Activated naive CD4-positive, alpha-beta T cell treated with anti-CD3 and anti-CD28 coated beads, Interleukin-2, amount 50 U/mL, for 16 hours (primary cell): Measurements from ENCODE around the gene SFXN1.
A peak's percentile ranks its signal among the peaks of the same experiment; 100 is the strongest.
"Not testable (repeated sequence)": the region's sequence is repeated elsewhere in the genome, so short reads cannot be mapped to it uniquely, and the experiment has no call there.

ENCODE experiments used
- DNase-seq: peaks from one replicate; pipeline ENCODE4 v3.0.0-alpha.2; 2020

Gene SFXN1

DNA sequence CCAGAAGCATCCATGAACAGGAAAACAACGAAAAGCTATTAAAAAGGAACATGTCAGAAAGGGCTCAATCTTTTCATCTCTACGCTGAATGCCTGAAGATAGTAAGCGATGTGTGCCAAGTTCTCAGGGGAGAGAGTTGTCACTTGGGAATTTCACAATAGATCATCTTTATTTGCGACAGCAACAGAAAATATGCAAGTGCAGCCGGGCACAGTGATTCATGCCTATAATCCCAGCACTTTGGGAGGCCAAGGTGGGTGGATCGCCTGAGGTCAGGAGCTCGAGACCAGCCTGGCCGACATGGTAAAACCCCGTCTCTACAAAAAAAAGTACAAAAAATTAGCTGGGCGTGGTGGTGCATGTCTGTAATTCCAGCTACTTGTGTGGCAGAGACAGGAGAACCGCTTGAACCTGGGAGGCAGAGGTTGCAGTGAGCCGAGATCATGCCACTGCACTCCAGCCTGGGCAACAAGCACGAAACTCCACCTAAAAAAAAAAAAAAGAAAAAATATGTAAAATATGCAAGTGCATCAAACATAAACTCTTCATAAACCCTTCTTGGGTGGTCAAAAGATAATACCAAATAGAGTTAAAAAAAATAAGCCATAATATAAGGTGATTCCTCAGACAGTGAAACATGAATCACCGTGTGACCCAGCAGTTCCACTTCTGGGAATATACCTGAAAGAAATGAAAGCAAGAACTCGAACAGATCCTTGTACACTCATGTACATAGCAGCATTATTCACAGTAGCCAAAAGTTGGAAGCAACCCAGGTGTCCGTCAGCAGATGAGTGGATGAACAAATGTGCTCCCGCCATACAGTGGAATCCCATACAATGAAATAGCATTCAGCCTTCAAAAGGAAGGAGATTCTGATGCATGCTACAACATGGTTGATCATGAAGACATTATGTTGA is 16.2 kb downstream of the SFXN1 start:
- DNase-seq: peak; percentile 35

- DNase-seq: no peak
Measured at GRCh38 chr5:175501759-175502158, 23.4 kb downstream of the SFXN1 start.

DNA sequence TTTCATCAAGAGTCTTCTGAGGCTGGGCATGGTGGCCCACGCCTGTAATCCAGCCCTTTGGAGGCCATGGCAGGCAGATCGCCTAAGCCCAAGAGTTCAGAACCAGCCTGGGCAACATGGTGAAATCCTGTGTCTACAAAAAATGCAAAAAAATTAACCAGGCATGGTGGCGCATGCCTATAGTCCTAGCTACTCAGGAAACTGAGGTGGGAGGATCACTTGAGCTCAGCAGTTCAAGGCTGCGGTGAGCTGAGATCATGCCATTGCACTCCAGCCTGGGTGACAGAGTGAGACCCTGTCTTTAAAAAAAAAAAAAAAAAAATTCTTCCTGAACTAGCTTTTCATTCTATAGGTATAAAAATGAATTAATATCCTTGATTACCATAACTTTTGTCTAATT is 29.3 kb downstream of the SFXN1 start:
- DNase-seq: peak; percentile 55

DNA sequence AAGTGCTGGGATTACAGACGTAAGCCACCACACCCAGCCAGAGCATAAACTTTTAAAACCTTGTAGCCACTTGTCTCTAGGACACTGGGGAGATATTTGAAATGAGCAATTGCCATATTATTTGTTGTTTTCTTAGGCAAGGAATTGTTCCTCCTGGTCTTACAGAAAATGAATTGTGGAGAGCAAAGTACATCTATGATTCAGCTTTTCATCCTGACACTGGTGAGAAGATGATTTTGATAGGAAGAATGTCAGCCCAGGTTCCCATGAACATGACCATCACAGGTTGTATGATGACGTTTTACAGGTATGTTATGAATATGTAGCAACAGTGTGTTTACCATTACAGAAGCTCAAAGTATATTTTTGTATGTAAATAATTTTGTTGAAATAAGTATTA is 30.5 kb downstream of the SFXN1 start:
- no peak for DNase-seq

GRCh38 chr5:175513297-175513696 is 34.9 kb downstream of the SFXN1 start:
- no peak for DNase-seq

DNA sequence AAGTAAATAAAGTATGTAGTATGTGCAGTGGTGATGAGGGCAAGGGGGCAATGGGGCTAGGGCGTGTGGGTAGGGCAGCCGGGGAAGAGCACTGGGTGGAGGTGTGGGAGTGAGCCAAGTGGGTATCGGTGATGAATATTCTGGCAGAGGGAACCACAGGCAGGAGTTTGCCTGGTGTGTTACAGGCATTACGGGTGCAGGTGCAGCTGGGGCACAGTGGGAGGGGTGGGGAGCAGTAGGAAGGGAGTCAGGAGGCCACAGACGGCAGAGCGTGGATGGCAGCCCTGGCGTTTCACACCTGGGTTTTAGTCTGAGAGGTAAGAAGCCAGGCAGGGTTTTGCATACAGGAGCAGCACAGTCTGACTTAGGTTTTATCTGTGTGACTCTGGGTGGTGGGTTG is 35.4 kb downstream of the SFXN1 start:
- no peak for DNase-seq

DNA sequence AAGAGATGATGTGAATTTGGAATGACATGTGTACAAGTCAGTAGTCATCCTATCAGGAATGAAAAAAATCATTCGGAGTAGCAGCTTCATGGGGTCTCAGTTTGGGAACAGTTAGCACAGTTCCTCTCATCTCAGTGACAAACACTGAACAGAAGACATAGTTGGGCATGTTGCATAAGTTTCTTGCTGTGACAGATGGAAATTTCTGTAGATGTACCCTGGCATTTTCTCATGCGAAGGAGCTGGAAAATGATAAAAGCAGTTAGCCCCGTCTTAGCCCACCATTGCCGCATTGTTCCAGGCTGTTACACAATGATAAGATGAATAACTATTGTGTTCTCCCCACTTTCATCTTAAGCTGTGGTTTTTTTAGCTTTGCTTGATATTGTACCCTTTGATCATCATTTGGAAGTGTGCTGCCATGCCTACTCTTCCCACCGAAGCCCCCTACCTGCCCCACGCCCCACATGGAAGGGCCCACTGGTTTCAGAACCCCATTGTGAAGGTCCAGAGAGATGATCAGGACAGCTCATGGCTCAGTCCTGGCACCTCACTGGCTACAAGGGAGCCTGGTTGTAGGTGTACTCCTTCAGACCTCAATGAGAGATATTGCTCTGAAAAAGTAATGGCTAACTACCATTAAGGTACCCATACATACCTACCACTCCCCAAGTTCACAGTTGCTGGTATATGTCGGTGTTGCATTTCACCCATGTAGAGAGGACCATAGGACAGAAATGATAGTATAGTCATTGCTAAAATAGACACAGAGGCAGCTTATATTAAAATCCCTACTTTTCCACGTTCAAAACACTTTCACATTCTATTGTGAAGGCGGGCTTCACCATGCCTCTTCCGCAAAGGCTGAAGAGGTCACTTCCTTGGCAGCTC is 38.8 kb downstream of the SFXN1 start:
- DNase-seq: peak; percentile 48

- DNase-seq: peak; percentile 84
Measured at GRCh38 chr5:175517824-175518450, 39.6 kb downstream of the SFXN1 start.

DNA sequence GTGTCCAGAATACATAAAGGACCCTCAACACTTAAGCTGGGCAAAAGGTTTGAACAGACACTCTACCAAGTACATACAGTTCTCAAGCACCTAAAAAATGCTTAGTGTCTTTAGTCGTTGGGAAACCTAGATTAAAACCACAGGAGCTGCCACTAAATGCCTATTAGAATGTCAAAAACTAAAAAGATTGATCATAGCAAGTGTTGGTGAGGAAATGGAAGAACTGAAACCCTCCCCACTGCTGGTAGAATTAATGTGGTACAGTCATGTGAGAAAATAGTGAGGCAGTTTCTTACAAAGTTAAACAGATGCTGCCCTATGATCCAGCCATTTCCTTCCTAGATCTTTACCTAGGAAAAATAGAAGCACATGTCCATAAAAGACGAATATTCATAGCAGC is 40.6 kb downstream of the SFXN1 start:
- no peak for DNase-seq

DNA sequence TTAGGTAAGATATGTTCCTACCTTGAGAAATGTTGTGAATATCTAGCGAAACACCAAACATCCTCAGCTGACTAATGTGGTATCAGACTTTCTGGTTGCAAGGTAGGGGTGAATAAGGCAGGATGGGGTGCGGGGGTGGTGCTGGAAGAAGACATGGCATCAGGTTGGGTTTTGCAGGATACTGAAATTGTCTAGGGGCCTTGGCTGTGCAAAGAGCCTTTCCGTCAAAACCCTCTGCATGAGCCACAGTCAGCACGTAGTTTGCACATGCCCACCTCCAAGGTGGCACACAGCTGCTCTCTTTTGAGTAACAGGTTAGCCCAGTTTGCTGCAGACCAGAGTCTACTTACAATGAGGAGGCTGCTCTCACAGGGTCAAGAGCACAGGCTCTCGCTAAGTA is 42.0 kb downstream of the SFXN1 start:
- peak; percentile 61 for DNase-seq

DNA sequence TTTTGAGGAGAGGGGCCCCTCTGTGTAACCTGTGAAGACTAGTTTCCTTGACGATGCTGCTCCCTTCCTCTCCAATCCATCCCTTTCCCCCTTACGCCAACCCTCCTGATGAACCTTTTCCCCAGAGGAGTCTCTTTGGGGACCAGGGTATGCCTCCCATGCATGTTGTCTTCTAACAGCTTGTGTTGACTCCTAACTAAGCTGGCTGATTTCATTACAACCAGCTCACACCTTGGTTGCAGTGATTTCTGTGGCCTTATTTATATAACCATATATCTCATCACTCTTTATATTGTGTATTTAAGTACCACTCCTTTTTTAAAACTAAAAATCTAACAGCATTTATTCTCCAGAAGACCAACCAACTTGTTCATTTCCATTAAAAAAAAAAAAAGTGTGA is 42.5 kb downstream of the SFXN1 start:
- no peak for DNase-seq

DNA sequence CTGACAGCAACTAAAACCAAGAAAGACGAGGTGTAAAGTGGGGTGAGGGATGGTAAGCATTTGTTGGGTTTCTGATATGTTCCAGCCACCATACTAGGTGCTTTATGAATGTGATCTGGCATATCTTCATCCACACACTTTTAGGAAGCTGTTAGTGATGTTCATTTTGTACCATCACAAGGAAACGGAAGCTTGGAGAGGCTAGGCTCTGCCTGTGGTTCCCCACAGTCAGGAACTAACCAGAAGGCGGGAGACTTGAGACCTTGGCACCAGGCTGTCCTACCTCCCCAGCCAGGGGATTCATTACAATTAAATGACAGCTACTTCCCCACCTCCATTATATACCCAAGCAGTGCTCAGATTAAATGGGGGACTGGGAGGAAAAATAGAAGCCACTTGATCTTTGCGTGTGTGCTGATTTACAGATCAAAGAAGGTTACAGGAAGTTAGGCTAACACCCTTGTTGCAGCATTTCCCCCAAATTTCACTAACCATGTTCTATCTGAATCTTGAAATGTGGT is 43.0 kb downstream of the SFXN1 start:
- DNase-seq: peak; percentile 41

DNA sequence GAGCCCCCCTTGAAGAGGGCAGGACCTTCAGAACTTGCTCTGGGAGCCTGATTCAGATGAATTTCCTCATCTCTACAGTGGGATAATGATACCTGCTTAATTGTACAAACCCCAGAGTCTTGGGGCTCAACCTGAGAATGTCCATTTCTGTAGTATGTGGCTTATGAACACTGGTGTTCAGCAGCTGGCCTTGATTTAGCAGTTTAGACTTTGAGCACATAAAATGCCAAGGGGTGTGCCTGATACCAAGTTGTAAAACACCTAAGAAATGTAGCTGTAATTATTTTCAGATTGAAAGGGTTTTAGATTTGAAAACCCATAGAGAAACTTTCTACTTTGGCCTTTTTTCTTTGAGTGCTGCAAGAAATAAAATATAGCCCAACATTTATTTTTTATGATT is 44.9 kb downstream of the SFXN1 start:
- no peak for DNase-seq

DNA sequence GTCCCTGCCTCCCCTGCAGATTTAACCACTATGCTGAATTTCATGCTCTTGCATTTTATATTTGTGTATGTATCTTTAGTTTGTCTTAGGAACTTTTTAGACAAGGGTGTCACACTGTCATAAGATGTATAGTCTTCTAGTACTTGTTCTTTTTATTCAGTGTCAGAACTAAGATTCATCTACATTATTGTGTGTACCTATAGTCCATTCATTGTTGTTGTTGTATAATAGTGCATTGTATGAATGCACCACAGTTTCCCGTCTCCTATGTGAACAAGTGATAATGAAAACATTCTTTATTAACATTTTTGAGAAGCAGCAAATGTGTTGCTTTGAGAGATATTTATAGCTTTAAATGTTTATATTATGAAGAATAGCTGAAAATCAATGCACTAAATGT is 45.9 kb downstream of the SFXN1 start:
- DNase-seq: no peak

DNA sequence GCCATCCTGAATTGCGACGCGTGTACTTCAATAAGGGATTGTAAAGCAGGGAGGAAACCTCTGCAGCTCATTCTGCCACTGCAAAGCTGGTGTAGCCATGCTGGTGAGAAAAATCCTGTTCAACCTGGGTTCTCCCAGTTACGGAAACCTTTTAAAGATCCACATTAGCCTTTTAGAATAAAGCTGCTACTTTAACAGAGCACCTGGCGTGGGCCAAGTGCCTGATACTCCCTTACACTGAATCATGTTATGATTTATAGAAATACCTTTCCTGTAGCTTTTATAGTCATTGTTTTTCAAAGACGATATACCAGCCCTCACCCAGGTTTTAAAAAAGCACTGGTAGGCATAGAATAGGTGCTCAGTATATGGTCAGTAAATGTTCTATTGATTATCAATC is 48.3 kb downstream of the SFXN1 start:
- DNase-seq: no peak

- DNase-seq: no peak
Measured at GRCh38 chr5:175531361-175531760, 53.0 kb downstream of the SFXN1 start.

- DNase-seq: peak; percentile 86
Measured at GRCh38 chr5:175534070-175534932, 55.9 kb downstream of the SFXN1 start.

DNA sequence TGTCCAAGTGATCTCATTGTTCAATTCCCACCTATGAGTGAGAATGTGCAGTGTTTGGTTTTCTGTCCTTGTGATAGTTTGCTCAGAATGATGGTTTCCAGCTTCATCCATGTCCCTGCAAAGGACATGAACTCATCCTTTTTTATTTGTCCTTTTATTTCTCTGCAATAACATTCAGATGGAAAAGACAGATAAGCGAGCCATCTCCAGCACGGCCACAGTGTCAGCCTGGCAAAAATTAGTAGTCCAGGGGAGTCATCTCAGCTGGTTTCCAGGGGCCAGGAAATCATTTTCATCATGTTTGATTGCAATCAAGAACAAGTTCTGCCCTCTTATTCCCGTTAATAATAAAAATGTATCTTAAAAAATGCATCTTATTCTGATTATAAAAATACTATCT is 57.0 kb downstream of the SFXN1 start:
- not testable (repeated sequence) for DNase-seq

DNA sequence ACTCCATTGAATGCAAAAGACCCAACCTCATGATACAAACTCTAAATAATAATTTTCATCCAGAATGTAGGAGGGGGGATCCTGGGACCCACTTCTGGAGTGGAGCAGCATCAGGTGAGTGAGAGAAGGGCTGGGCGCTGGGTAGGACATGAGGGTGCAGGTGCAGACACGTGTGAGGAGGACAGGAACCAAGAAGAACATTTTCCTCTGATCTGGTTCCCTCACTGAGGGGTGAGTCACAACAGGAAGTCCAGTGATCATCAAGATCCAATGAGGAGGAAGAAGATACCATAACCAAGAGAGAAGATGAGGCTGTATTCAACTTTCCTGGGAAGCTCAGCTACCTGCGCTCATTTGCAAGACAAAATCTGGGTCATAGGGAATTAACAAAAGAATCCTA is 57.4 kb downstream of the SFXN1 start:
- no peak for DNase-seq

GRCh38 chr5:175538576-175538975 is 60.2 kb downstream of the SFXN1 start:
- DNase-seq: no peak

DNA sequence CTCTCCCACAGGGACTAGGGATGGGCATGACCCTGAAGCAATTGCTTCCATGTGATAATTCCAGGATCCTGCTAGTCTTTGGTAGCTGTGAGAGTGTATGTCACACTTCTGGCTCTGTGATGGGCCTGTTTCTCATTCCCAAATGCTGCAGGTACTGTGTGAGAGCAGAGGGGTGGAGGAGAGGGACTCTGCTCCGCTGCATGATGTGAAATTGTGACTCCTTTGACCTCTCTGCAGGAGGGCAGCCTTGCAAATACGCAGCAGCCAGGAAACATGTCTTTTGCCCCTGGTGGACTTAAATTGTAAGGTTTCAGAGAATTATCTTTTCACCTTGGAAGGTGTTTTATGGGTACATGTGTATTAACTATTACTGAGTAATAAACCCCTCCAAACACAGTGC is 61.6 kb downstream of the SFXN1 start:
- no peak for DNase-seq

GRCh38 chr5:175541264-175541663 is 62.9 kb downstream of the SFXN1 start:
- DNase-seq: no peak
